Keratinocyte (primary cell): ENCODE data around the gene GRIA3. TPM values are rescaled to one million over a fixed set of nuclear protein-coding genes. Genes with fewer than 3 reads are reported as not detected.

ENCODE experiments used
- DNase-seq: peaks from one replicate; pipeline ENCODE4 v3.0.0-alpha.2; 2011; ENCODE audit warnings: low read depth, missing footprints, low spot score
- FAIRE-seq: peaks from 2 replicates; lab custom pipeline; 2011; peaks lifted over from hg19 to GRCh38; lab: Jason Lieb, UNC
- H2AFZ ChIP-seq: 2 replicates; pipeline ENCODE4 v1.6.0; 2012; ENCODE audit warnings: low read length, control low read depth, inconsistent platforms; ENCODE audit not compliant: control insufficient read depth
- H3K27ac ChIP-seq: 2 replicates; pipeline ENCODE4 v1.5.1; 2011; ENCODE audit warnings: low read length; ENCODE audit not compliant: control insufficient read depth, insufficient read depth
- H3K27me3 ChIP-seq: 3 replicates; pipeline ENCODE4 v1.6.0; 2011; ENCODE audit warnings: low read length; ENCODE audit not compliant: control insufficient read depth, insufficient read depth; ENCODE audit errors: extremely low read depth
- H3K36me3 ChIP-seq, 2 experiments: 2 replicates in 1 of 2; 3 replicates in 1 of 2; pipeline ENCODE4 v1.5.1; 2011; ENCODE audit warnings: low read length in 2 of 2, mild to moderate bottlenecking in 1 of 2; ENCODE audit not compliant: control insufficient read depth in 2 of 2, insufficient read depth in 2 of 2; ENCODE audit errors: extremely low read depth in 1 of 2
- H3K4me1 ChIP-seq: 3 replicates; pipeline ENCODE4 v1.5.1; 2011; ENCODE audit warnings: low read length; ENCODE audit not compliant: control insufficient read depth, insufficient read depth; ENCODE audit errors: extremely low read depth
- H3K4me2 ChIP-seq: 3 replicates; pipeline ENCODE4 v1.6.0; 2011; ENCODE audit warnings: low read depth, low read length; ENCODE audit not compliant: control insufficient read depth, insufficient read depth; ENCODE audit errors: extremely low read depth
- H3K4me3 ChIP-seq, 3 experiments: fragments of 200-600 bp in 1 of 3; sonication (generic) in 1 of 3; 2 replicates in 2 of 3; 3 replicates in 1 of 3; pipeline ENCODE4 v1.5.1; 2011 to 2016; ENCODE audit warnings: low read length in 3 of 3, mild to moderate bottlenecking in 3 of 3, control low read depth in 2 of 3, inconsistent platforms in 1 of 3, low read depth in 1 of 3, mixed read lengths in 1 of 3, mixed run types in 1 of 3, moderate library complexity in 1 of 3; ENCODE audit not compliant: control insufficient read depth in 2 of 3, insufficient read depth in 2 of 3; ENCODE audit errors: extremely low read depth in 1 of 3
- H3K79me2 ChIP-seq: 2 replicates; pipeline ENCODE4 v1.6.0; 2012; ENCODE audit warnings: low read length; ENCODE audit not compliant: control insufficient read depth, insufficient read depth
- H3K9ac ChIP-seq: 3 replicates; pipeline ENCODE4 v1.6.0; 2011; ENCODE audit warnings: low read length; ENCODE audit not compliant: control insufficient read depth, insufficient read depth; ENCODE audit errors: extremely low read depth
- H3K9me1 ChIP-seq: 3 replicates; pipeline ENCODE4 v1.6.0; 2011; ENCODE audit warnings: low read length; ENCODE audit not compliant: control insufficient read depth, insufficient read depth; ENCODE audit errors: extremely low read depth
- H3K9me3 ChIP-seq: 2 replicates; pipeline ENCODE4 v1.5.1; 2012; ENCODE audit warnings: low read depth, low read length; ENCODE audit not compliant: control insufficient read depth
- H4K20me1 ChIP-seq: 3 replicates; pipeline ENCODE4 v1.6.0; 2011; ENCODE audit warnings: low read length; ENCODE audit not compliant: control insufficient read depth, insufficient read depth; ENCODE audit errors: extremely low read depth
- CTCF ChIP-seq, 3 experiments: IDR thresholded peaks in 1 of 3; conservative IDR thresholded peaks in 1 of 3; optimal IDR thresholded peaks in 1 of 3; 2 replicates in 2 of 3; 3 replicates in 1 of 3; pipeline versions ENCODE3 to v1.5.1; 2011; ENCODE audit warnings: low read length in 3 of 3, mild to moderate bottlenecking in 3 of 3, moderate library complexity in 2 of 3, control low read depth in 1 of 3, inconsistent platforms in 1 of 3; ENCODE audit not compliant: insufficient read depth in 2 of 3; ENCODE audit errors: extremely low read depth in 1 of 3
- EZH2 ChIP-seq: IDR thresholded peaks from one replicate; pipeline ENCODE4 v1.6.1; 2012; ENCODE audit warnings: inconsistent platforms, mild to moderate bottlenecking, low read length, moderate library complexity
- dilution Hi-C: fragments of 300-500 bp; cut with MboI; formaldehyde crosslinking; loops from one replicate; pipeline ENCODE4 v1.7.0; 2020; ENCODE audit warnings: low sequenced_read_pairs; ENCODE audit not compliant: extremely low pct_ligation_motif_present
- polyA plus RNA-seq, 5 experiments: library from polyadenylated mRNA; depleted of rRNA in 3 of 5; stranded (reverse) in 3 of 5; stranded (forward) in 1 of 5; unstranded in 1 of 5; fragments of >200 nt; gene quantifications; 1 replicate in 1 of 5; 2 replicates in 3 of 5; 3 replicates in 1 of 5; pipeline versions ENCODE4 v1.2.1 to v1.2.3, GENCODE V29; 2011 to 2012; ENCODE audit warnings: missing spikeins in 2 of 5, low read depth in 1 of 5, low replicate concordance in 1 of 5

The GRIA3 gene
- polyA plus RNA-seq, 1 donor (not counting 4 experiments of a cell fraction or from before 2014, with no cell fraction given), result not detected

DNA sequence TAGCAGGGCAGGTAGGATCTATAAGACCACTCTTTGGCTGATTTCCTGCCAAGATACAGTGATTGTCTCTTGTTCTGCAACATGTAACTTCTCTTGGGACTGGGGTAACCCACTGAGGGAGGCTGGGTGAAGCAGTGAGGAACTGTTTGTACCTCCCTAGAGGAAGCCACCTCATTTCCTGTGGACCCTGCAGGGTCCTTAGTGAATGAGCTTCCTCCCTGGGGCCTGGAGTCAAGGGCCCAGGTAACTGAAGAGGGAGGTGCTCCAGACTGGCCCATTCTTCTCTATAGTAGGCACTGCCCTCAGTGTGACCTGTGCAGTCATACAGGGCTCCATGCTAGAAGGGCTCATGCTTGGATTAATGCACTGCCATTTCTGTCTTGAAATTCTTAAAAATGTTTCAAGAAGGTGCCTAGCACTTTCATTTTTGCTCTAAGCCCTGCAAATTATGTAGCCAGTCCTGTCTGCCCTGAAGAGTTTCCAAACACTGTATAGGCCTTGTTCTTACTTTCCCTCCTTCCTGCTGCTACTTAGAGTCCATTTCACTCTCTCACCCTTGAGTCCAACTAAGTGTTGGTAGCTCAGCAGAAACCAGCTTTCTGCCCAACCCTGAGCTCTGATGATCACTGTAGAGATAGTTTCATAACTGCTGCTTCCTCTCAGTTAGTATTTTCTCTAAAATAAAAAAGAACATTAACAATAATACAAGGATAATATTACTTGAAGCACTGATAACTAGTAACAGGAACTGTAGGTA is 8.5 kb upstream of the GRIA3 start:
- TF ChIP-seq CTCF (optimal IDR thresholded peaks at IDR 0.05 in 1 of 3, IDR thresholded peaks at IDR 0.05 in 1 of 3, conservative IDR thresholded peaks at IDR 0.05 in 1 of 3; ENCODE audit: extremely low read depth in 1 of 3, insufficient read depth in 2 of 3, low read length in 3 of 3), result no peak
- FAIRE-seq (no peak), DNase-seq (no peak)

GRCh38 chrX:123181233-123181914 is 2.7 kb upstream of the GRIA3 start:
- Histone ChIP-seq H3K4me3 (no peak overlapping the region), H3K4me2 (no peak overlapping the region), H3K9ac (no peak overlapping the region), H3K36me3 (no peaks in the 10 kb centered on the region), H4K20me1 (no peaks in the 10 kb centered on the region), H3K4me1 (no peaks in the 10 kb centered on the region), H3K9me1 (no peaks in the 10 kb centered on the region), H2AFZ (no peak overlapping the region), H3K79me2 (no peaks in the 10 kb centered on the region), H3K27ac (no peak overlapping the region), H3K9me3 (no peaks in the 10 kb centered on the region), H3K27me3 (peaks cover 29% of the 10 kb centered on the region)
- TF ChIP-seq CTCF (optimal IDR thresholded peaks at IDR 0.05 in 1 of 3, IDR thresholded peaks at IDR 0.05 in 1 of 3, conservative IDR thresholded peaks at IDR 0.05 in 1 of 3; ENCODE audit: extremely low read depth in 1 of 3, insufficient read depth in 2 of 3, low read length in 3 of 3), result no peak
- TF ChIP-seq EZH2, result no peak
- dilution Hi-C loops, result no loop called here
- FAIRE-seq (no peak), DNase-seq (no peak)

More for the DNA sequence above, 8.5 kb upstream of the GRIA3 start:
- no peak overlapping the region for H3K27ac ChIP-seq
- no peaks in the 10 kb centered on the region for H3K9me3 ChIP-seq
- no peaks in the 10 kb centered on the region for H3K4me1 ChIP-seq
- no peak overlapping the region for H2AFZ ChIP-seq
- no peak overlapping the region for H3K4me2 ChIP-seq
- no peaks in the 10 kb centered on the region for H4K20me1 ChIP-seq
- H3K79me2 ChIP-seq, result no peaks in the 10 kb centered on the region
- no peaks in the 10 kb centered on the region for H3K27me3 ChIP-seq
- H3K4me3 ChIP-seq, result no peak overlapping the region
- H3K9ac ChIP-seq, result no peak overlapping the region
- H3K9me1 ChIP-seq, result no peaks in the 10 kb centered on the region
- no peaks in the 10 kb centered on the region for H3K36me3 ChIP-seq
- dilution Hi-C loops, result no loop called here
